A549 (cell line): Measurements from ENCODE around the gene CDK19. TPM values are rescaled to one million over a fixed set of nuclear protein-coding genes. Genes with fewer than 3 reads are reported as not detected.

Experiments used
- ATAC-seq, 2 experiments: fragments of 200-7000 bp in 1 of 2; fragments of >200 bp in 1 of 2; cut with Nextera tagmentation in 1 of 2; cut with Tn5 transposase in 1 of 2; 3 replicates each; pipeline versions ENCODE4 v1.8.0 to v1.9.1; 2018 to 2020; ENCODE audit warnings: mild to moderate bottlenecking in 1 of 2, moderate library complexity in 1 of 2
- CTCF ChIA-PET: fragments of 300-600 bp; sonication (Branson Sonifier 250); formaldehyde crosslinking; extraction: SDS; loops from one replicate; lab custom pipeline; 2021; ENCODE audit warnings: antibody characterized with exemption, inconsistent platforms; lab: Yijun Ruan, JAX
- POLR2A ChIA-PET: fragments of 350-600 bp; formaldehyde crosslinking; extraction: SDS; loops from one replicate; lab custom pipeline; 2021; ENCODE audit warnings: antibody characterized with exemption, inconsistent platforms; lab: Yijun Ruan, JAX
- DNase-seq, 2 experiments: peaks; one replicate each; pipeline versions ENCODE4 v3.0.0 to v3.0.0-alpha.2; 2011 to 2016; ENCODE audit warnings: low read depth in 1 of 2, low spot score in 1 of 2
- FAIRE-seq: peaks from 2 replicates; lab custom pipeline; 2011; peaks lifted over from hg19 to GRCh38; lab: Jason Lieb, UNC
- H3K27ac ChIP-seq, 2 experiments: fragments of >200 bp; sonication (Bioruptor Twin); formaldehyde crosslinking; 3 replicates each; pipeline ENCODE4 v1.5.1; 2016 to 2017
- H3K4me1 ChIP-seq: fragments of >200 bp; sonication (Bioruptor Twin); formaldehyde crosslinking; 3 replicates; pipeline ENCODE4 v1.6.1; 2016
- H3K4me2 ChIP-seq: fragments of >200 bp; sonication (Bioruptor Twin); formaldehyde crosslinking; 3 replicates; pipeline ENCODE4 v1.6.1; 2016
- H3K4me3 ChIP-seq: fragments of >200 bp; sonication (Bioruptor Twin); formaldehyde crosslinking; 3 replicates; pipeline ENCODE4 v1.5.1; 2016
- H3K9me3 ChIP-seq: fragments of >200 bp; sonication (Bioruptor Twin); formaldehyde crosslinking; 3 replicates; pipeline ENCODE4 v1.6.1; 2016
- BCL3 ChIP-seq: fragments of >200 bp; sonication (Bioruptor Twin); formaldehyde crosslinking; IDR thresholded peaks from 3 replicates; pipeline ENCODE4 v1.6.1; 2016
- BHLHE40 ChIP-seq: IDR thresholded peaks from 2 replicates; pipeline ENCODE4 v1.6.1; 2012; ENCODE audit warnings: low read depth, low read length, inconsistent platforms
- CEBPB ChIP-seq, 2 experiments: fragments of >200 bp in 1 of 2; sonication (Bioruptor Twin) in 1 of 2; formaldehyde crosslinking in 1 of 2; IDR thresholded peaks; 2 replicates each; pipeline ENCODE4 v1.6.1; 2012 to 2016
- EHF ChIP-seq: fragments of 250-450 bp; sonication (Bioruptor Pico); IDR thresholded peaks from 2 replicates; pipeline ENCODE4 v1.5.0; 2020; ENCODE audit warnings: mild to moderate bottlenecking
- EP300 ChIP-seq, 2 experiments: fragments of >200 bp; sonication (Bioruptor Twin); formaldehyde crosslinking; IDR thresholded peaks; 2 replicates in 1 of 2; 3 replicates in 1 of 2; pipeline ENCODE4 v1.6.1; 2016 to 2017
- ESRRA ChIP-seq: fragments of 150-350 bp; IDR thresholded peaks from 2 replicates; pipeline ENCODE4 v1.6.1; 2014; ENCODE audit warnings: mild to moderate bottlenecking, low read length, borderline replicate concordance
- FOSL2 ChIP-seq, 2 experiments: fragments of 450-650 bp in 1 of 2; fragments of >200 bp in 1 of 2; sonication (Bioruptor Twin) in 1 of 2; formaldehyde crosslinking; IDR thresholded peaks; 2 replicates each; pipeline versions ENCODE4 v1.5.0 to v1.6.1; 2016 to 2020; ENCODE audit warnings: mild to moderate bottlenecking in 1 of 2, moderate library complexity in 1 of 2
- GATA3 ChIP-seq: IDR thresholded peaks from 2 replicates; pipeline ENCODE4 v1.6.1; 2012; ENCODE audit warnings: borderline replicate concordance
- HES2 ChIP-seq: fragments of >200 bp; sonication (Bioruptor Twin); formaldehyde crosslinking; IDR thresholded peaks from 2 replicates; pipeline ENCODE4 v1.6.1; 2016
- HOXB5 ChIP-seq: fragments of 250-450 bp; sonication (Bioruptor Pico); IDR thresholded peaks from 2 replicates; pipeline ENCODE4 v1.5.0; 2020; ENCODE audit warnings: mild to moderate bottlenecking, moderate library complexity
- JUNB ChIP-seq: fragments of >200 bp; sonication (Bioruptor Twin); formaldehyde crosslinking; IDR thresholded peaks from 2 replicates; pipeline ENCODE4 v1.6.1; 2016
- MAZ ChIP-seq: fragments of 150-350 bp; IDR thresholded peaks from 2 replicates; pipeline ENCODE4 v1.6.1; 2014; ENCODE audit warnings: antibody characterized with exemption, low read depth, low read length, borderline replicate concordance
- PBX3 ChIP-seq: IDR thresholded peaks from 2 replicates; pipeline ENCODE4 v1.6.1; 2012
- POLR2AphosphoS2 ChIP-seq: conservative IDR thresholded peaks from 2 replicates; pipeline ENCODE4 v1.6.1; 2012; ENCODE audit warnings: low read length, improper control_type of control experiment, inconsistent platforms
- RAD21 ChIP-seq, 2 experiments: fragments of >200 bp in 1 of 2; sonication (Bioruptor Twin) in 1 of 2; formaldehyde crosslinking in 1 of 2; IDR thresholded peaks in 1 of 2; conservative IDR thresholded peaks in 1 of 2; 2 replicates in 1 of 2; 3 replicates in 1 of 2; pipeline ENCODE4 v1.6.1; 2012 to 2018; ENCODE audit warnings: inconsistent platforms in 1 of 2
- RCOR1 ChIP-seq: fragments of 150-350 bp; IDR thresholded peaks from 2 replicates; pipeline ENCODE4 v1.6.1; 2014; ENCODE audit warnings: antibody characterized with exemption, low read length, low read depth
- REST ChIP-seq: fragments of 200-600 bp; sonication (generic); IDR thresholded peaks from 2 replicates; pipeline ENCODE4 v1.6.1; 2016; ENCODE audit warnings: antibody characterized with exemption, mild to moderate bottlenecking, moderate library complexity
- RFX5 ChIP-seq: fragments of 450-650 bp; IDR thresholded peaks from 2 replicates; pipeline ENCODE4 v1.7.1; 2014; ENCODE audit warnings: antibody characterized with exemption, mild to moderate bottlenecking, moderate library complexity
- SMC3 ChIP-seq: fragments of >200 bp; sonication (Bioruptor Twin); formaldehyde crosslinking; IDR thresholded peaks from 3 replicates; pipeline ENCODE4 v1.6.1; 2018; ENCODE audit warnings: inconsistent platforms
- TFCP2L1 ChIP-seq: fragments of 250-450 bp; sonication (Bioruptor Pico); IDR thresholded peaks from 2 replicates; pipeline ENCODE4 v1.5.0; 2021; ENCODE audit warnings: mild to moderate bottlenecking
- ZC3H11A ChIP-seq: fragments of 450-650 bp; IDR thresholded peaks from 2 replicates; pipeline ENCODE4 v1.6.1; 2014; ENCODE audit warnings: antibody characterized with exemption, mild to moderate bottlenecking
- ZSCAN20 ChIP-seq: fragments of 250-450 bp; sonication (Bioruptor Pico); IDR thresholded peaks from 2 replicates; pipeline ENCODE4 v1.8.0; 2022; ENCODE audit warnings: mild to moderate bottlenecking, moderate library complexity
- WGBS: methylation state at CpG from one replicate; pipeline ENCODE4 v1.1.6; 2017; ENCODE audit errors: missing lambda C conversion rate; 5-methylcytosine and 5-hydroxymethylcytosine counted together
- polyA plus RNA-seq, 4 experiments: library from polyadenylated mRNA; depleted of rRNA in 3 of 4; stranded (reverse); fragments of >200 nt; fragmentation: RNase III in 1 of 4; extraction: RNeasy Plus Mini Kit Qiagen cat#74134 plus additional on column Dnase treatment in 1 of 4; gene quantifications; 2 replicates in 3 of 4; 3 replicates in 1 of 4; pipeline ENCODE4 v1.2.3, GENCODE V29; 2011 to 2017

CDK19 gene
- polyA plus RNA-seq, 2 of the 4 experiments (the other 2 are of a cell fraction), result 7.1 to 18.6 TPM

GRCh38 chr6:110852773-110853172 lies 37.5 kb upstream of the CDK19 start:
- no peak overlapping the region for H3K4me3 ChIP-seq
- ATAC-seq, result no peak
- TF ChIP-seq JUNB, result no peak
- TF ChIP-seq EP300 (IDR thresholded peaks at IDR 0.05), result no peak
- TF ChIP-seq ZC3H11A, result no peak
- TF ChIP-seq GATA3, result no peak
- no peak for TF ChIP-seq HES2
- no peak for TF ChIP-seq RCOR1
- no peak for TF ChIP-seq MAZ
- TF ChIP-seq, all 56 proteins: peak for 0
- WGBS, result 93% methylated on average over 2 of the region's 2 CpGs
- Histone ChIP-seq H3K9me3 (no peaks in the 10 kb centered on the region), H3K27ac (no peak overlapping the region), H3K4me1 (no peaks in the 10 kb centered on the region), H3K4me2 (no peak overlapping the region)
- ChIA-PET CTCF (no interaction called here), POLR2A (interaction anchor here (1.0 kb wide), 1 partner anchor 22 kb away, joined by 3 read pairs; the partner anchor contains the start of gene AMD1)
- FAIRE-seq, result no peak
- DNase-seq, result no peak

- POLR2A ChIA-PET, result interaction anchor here (1.8 kb wide), 1 partner anchor 25 kb away, joined by 5 read pairs; the partner anchor contains the start of gene AMD1
- TF ChIP-seq PBX3, result no peak
- TF ChIP-seq POLR2AphosphoS2, result no peak
- no peak for TF ChIP-seq RFX5
- no peak for TF ChIP-seq RAD21 (conservative IDR thresholded peaks at IDR 0.05 in 1 of 2, IDR thresholded peaks at IDR 0.05 in 1 of 2)
- TF ChIP-seq SMC3, result no peak
- TF ChIP-seq ESRRA, result no peak
- TF ChIP-seq ZC3H11A, result no peak
- no peak for TF ChIP-seq ZSCAN20 (CRISPR knock-in tag)
- TF ChIP-seq HOXB5 (CRISPR knock-in tag), result no peak
- TF ChIP-seq BCL3, result no peak
- no peak for TF ChIP-seq BHLHE40
- no peak for TF ChIP-seq REST
- no peak for TF ChIP-seq CEBPB (IDR thresholded peaks at IDR 0.05)
- no peak for TF ChIP-seq EHF (CRISPR knock-in tag)
- no peak for TF ChIP-seq RCOR1
- TF ChIP-seq FOSL2 (IDR thresholded peaks at IDR 0.05), result no peak
- no peak for TF ChIP-seq FOSL2 (CRISPR knock-in tag; IDR thresholded peaks at IDR 0.05)
- no peak for TF ChIP-seq TFCP2L1 (CRISPR knock-in tag)
- ATAC-seq (no peak), FAIRE-seq (no peak), DNase-seq (no peak)
- H3K4me3 ChIP-seq, result no peak overlapping the region
- H3K9me3 ChIP-seq, result no peaks in the 10 kb centered on the region
- WGBS, result 50% methylated on average over 4 of the region's 4 CpGs
- no peak overlapping the region for H3K27ac ChIP-seq
- CTCF ChIA-PET, result no interaction called here
- H3K4me1 ChIP-seq, result no peaks in the 10 kb centered on the region
- H3K4me2 ChIP-seq, result no peak overlapping the region
Measured at GRCh38 chr6:110849781-110850180, 34.5 kb upstream of the CDK19 start.
